NCI-H2107 (cell line): ENCODE measurements around the gene CSNK1A1.
A peak's percentile ranks its signal among the peaks of the same experiment; 100 is the strongest.
"Not testable (repeated sequence)": the region's sequence is repeated elsewhere in the genome, so short reads cannot be mapped to it uniquely, and the experiment has no call there.

Source experiments
- DNase-seq: peaks from one replicate; lab custom pipeline; 2025; lab: John Stamatoyannopoulos, UW

The CSNK1A1 gene

DNA sequence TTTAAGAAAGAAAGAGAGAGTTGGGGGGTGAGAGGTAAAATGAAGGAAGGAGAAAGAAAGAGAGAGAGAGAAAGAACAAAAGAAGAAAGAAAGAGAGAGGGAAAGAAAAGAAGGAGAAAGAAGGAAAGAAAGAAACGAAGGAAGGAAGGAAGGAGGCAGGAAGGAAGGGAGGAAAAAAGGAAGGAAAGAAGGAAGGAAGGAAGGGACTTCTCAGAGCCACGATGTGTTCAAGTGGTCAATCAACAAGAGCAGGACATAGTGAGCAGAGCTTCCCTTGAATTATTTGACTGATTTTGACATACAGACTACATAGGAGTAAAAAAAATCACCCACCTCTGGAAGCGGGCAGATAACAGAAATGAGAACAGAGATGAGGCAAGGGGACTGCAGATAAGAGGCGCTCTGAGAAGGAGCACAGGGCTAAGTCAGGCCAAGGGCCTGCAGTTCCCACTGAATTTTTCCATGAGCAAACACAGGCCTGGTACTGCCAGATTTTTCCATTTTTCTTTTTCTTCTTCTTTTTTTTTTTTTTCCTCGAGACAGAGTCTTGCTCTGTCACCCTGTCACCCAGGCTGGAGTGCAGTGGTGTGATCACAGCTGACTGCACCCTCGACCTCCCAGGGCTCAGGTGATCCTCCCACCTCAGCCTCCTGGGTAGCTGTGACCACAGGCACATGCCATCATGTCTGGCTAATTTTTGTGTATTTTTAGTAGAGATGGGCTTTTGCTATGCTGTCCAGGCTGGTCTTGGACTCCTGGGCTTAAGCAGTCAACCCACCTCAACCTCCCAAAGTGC, 94.4 kb downstream of the CSNK1A1 start:
- no peak for DNase-seq

DNA sequence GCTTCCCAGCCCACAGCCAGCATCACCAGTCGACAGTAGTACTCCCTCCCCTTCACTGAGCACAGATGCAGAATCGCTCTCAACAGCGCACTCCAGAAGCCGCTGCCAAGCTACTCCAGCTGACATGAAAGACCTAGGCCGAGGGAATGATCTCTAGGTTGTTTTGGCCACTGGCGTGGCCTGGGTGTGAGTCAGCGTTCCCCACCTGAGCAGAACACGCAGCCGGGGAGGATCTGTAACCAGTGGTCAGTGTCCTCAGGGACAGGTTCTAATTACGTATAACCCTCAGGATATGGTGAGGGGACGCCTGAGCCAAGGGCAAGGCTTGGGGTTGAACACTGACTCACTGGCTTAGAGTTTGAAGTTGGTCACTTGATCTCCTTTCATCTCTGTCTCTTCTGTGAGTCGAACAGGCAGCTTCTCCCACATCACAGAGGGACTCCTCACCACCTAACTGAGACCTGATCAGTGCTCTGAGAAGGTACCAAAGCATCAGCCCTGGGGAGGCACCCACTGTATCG, 95.3 kb downstream of the CSNK1A1 start:
- no peak for DNase-seq

DNA sequence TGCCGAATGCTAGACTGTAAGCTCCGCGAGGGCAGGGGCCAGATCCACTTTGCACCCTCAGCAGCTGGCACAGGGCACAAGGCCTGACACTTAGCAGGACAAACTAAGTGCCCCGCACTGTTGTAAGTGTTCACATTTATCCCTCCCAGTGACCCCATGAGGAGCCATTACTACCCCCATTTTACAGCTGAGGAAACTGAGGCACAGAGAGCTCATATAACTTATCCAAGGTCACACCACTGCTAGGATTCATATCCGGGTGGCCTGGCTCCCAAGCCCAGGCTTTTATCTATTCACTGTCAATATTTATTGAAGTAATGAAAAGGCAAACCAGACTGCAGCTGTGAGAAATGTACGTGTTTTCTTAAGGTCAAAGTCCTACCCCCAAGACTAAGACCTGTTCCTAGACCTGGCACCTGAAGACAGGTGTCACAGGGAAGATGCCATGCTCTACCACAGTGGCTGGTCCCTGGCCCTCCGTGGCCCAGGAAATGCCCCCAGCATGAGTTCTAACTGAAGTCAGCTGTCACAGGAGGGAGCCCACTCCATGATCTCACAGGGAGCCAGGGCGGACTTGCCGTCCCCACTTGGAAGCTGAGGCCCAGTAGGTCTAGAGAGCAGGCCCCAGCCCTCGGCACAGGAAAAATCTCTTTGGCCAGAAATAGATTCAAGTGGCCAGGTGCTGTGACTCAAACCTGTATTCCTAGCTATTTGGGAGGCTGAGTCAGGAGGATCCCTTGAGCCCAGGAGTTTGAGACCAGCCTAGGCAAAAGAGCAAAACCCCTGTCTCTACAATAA, 97.4 kb downstream of the CSNK1A1 start:
- no peak for DNase-seq

DNA sequence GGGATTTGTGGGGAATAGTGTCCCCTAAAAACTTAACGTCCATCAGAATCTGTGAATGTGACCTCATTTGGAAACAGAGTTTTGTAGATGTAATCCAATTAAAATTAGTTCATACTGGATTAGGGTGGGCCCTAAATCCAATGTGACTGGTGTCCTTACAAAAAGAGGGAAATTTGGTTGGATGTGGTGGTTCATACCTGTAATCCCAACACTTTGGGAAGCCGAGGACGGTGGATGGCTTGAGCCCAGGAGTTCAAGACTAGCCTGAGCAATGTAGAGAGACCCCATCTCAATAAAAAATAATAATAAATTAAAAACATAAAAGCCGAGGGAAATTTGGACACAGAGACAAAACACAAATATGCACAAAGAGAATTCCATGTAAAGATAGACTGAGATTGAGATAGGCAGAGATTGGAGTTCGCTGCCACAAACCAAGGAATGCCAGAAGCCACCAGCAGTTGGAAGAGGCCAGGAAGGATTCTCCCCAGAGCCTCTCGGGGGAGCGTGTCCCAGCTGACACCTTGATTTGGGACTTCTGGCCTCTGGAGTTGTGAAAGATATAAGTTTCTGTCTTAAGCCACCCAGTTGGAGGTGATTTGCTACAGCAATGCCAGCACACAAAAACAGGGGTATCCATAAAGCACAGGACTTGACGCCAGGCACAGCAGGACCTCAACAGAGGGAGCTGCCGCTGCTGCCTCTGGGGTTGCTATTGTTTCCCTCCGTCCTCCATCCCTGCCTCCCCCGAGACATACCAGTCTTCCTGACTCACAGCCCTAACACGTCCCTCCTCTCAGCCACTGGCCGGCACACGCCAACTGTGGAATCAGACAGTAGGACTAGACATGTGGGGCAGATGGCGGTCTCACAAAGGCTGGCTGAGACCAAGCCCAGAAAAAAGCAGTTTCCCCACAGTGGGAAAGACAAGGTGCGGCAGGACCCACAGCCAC, 98.3 kb downstream of the CSNK1A1 start:
- DNase-seq, result no peak

DNA sequence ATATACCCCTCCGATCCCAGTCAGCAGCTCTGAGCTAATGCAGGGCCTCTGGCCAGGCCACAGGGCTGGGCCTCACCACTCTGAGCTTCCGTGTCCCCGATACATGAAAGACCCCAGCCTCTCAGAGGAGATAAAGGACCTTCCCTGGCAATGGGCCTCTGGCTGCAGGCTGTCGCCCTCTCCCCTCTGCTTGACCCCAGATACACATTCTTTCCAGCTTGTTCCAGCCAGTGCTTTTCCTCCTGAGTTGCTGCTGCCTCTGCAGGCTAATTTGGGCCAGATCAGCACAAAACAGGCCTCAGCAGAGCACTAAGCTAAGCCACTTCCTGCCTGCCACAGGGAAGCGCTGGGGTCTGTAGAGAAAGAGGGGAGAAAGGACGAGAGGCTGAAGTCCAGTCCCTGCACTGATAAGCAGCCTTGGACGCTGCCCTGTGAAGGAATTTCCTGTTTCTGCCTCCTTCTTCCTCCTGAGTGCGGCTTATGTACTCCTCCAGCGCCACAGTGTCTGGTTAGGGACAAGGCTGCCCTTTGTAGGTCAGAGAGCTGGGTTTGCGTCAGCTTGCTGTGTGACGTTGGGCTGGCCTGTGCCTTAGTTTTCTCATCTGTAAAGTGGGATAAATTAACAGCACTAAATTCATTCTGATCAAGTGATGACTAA, 99.1 kb downstream of the CSNK1A1 start:
- no peak for DNase-seq

DNA sequence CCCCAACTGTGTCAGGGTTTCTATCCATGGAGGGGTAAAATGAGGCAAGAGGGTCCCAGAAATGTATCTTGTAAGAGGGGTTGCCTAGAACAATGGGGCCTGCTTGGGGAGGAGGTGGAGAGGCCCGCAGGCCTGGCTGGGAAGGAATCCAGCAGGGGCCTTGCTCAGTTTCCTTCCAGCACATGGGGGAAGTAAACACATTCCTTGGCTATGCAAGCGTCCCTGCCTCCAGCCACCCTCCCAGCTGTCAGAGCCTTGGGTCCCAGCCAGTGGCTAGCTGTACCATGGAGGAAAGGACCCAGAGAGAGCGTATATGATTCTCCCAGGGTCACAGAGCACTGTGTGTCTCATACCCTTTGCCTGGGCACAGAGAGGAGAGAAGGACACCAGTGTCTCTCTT, 101.0 kb downstream of the CSNK1A1 start:
- no peak for DNase-seq

DNA sequence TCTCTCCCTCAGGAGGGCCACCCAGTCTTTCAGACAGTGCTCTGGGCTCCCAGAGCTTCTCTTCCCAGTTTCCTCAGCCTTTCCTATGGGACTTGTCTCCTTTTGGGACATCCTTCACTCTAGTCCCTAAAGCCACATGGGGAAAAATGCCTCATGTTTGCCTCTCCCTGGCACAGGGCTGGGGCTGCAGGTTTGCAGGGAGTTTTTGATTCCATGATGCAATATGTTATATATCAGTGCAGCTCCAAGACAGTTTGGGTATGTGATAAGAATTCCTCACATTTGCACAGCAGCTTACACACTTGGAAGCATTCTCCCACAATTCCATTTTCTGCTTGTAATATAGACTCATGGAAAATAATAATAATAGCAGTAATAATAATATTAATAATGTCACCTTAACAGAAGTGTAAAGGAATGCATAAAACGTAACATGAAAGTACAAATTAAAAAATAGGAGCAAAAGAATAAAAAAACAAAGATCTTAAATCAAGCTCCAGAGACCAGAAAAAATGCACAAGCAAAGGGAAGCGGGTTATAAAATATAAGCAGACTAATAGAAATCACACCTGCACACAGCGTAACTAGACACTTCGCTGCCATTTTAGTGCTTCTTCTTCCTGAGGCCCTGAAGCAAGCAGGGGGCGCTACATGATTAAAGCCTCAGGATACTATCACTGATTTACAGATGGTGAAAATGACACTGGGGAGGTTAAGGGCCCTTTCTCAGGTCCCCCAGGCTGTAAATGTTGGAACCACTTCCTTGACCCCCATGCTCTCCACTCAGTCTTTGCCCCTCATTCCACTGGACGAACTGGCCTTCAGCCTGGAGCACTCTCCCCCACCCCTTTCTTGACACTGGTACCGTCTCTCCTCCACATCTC, 102.2 kb downstream of the CSNK1A1 start:
- no peak for DNase-seq

DNA sequence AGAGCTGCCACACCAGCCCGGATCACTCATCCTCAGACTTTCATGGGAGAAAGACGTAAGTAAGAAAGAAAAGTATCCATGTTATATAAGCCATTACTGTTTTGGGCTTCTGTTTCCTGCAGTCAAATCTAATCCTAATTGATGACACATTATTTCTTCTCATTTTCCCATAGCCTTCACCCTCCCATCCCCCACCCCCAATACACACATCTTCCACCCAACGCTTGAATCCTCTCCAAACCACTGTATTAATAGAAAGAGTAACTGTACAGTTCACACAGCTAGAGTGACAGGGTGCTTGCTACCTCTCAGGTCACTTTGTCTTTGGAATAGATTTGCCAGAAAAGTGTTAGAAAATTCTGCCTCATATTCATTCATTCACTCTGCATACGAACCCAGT, 102.8 kb downstream of the CSNK1A1 start:
- DNase-seq, result no peak

DNA sequence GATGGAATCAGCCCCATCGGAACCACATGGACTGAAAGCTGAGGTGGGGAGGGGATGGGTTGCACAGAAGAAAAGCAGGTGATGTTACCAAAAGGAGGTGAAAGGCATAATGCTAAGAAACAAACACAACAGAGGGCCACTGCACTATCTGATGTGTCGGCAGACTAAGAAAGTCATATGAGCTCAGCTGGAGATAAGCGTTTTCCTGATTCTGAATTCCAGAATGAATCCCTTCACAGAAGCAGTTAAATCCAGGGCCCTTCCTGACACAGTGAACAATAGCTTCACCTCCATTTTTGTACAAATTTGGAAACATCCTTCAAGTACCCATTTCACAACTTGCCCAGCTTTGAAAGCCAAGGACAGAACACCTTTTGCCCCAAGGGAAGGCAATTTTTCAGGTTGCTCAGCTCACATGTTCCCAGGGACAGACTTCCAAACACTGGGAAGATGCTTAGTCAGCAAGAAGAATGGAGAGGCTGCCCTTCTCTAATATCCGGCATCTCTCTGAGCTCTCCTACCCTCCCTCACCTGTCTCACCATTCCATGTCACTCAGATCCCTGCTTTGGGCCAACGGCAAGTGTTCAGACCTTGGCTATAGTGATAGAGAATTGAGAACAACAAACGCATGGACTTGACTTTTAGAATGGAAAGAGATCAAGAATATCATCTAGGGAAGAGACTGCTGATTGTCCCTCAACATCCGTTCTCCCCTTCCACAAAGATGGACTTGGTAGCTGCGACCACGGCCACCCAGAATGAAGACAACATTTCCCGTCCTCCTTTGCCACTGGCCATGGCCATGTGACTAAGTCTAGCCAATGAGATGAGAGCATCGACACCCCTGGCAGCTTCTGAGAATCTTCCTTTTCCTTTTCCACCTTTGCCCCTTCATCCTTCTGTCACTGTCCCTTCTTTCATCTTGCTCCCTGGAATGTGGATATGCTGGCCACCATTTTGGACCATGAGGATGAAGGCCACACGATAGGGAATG, 103.6 kb downstream of the CSNK1A1 start:
- DNase-seq, result no peak

DNA sequence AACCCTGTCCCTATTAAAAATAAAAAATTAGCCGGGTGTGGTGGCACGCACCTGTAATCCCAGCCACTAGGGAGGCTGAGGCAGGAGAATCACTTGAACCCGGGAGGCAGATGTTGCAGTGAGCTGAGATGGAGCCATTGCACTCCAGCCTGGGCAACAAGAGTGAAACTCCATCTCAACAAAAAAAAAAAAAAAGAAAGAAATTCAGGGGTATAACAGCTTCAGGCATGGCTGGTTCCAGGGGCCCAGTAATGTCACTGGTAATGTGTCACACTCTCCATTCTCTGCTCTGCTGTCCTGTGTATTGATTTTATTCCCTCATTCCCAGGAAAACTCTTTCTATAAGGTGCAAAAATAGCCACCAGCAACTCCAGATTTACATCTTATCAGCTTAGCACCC, 104.4 kb downstream of the CSNK1A1 start:
- DNase-seq, result not testable (repeated sequence)

DNA sequence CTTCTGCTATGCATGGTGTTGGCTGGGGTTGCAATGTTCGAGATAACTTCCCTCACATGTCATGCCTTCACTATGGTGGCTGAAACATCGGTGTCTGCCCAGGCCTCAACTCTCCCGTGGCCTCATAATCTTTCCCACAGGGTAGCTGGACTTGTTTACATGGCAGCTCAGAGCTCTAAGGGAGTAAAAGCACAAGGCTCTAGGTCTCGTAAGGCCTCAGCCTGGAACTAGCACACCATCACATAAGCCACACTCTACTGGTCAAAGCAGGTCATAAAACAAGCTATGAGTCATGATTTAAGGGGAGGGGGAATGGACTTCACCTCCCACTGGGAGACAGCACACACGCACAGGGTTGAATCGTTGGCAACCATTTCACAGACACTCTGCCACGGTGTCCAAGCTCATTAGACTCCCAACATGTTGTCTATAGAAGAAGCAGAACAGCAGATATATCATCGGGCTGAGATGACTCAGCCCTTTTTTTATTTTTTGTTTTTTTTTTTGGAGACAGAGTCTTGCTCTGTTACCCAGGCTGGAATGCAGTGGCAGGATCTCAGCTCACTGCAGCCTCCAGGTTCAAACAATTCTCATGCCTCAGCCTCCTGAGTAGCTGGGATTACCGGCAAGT, 105.4 kb downstream of the CSNK1A1 start:
- no peak for DNase-seq

DNA sequence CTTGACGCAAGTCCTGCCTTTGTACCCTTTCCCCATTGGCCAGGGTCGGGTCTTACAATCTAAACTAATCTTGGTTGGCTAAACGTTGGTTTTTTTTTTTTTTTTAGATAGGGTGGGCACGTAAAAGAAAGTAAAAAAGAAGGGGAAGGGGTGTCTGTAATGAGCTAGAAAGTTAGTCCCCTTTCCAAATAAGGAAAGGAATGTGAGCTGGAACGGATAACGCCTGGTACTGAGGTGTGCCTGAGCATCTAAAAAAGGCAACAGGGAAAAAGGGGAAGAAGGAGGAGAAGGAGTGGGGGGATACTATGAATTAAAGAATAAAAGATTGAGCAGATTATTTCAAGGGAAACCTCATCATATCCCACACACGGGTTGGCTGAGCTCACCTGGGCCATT, 105.9 kb downstream of the CSNK1A1 start:
- no peak for DNase-seq

DNA sequence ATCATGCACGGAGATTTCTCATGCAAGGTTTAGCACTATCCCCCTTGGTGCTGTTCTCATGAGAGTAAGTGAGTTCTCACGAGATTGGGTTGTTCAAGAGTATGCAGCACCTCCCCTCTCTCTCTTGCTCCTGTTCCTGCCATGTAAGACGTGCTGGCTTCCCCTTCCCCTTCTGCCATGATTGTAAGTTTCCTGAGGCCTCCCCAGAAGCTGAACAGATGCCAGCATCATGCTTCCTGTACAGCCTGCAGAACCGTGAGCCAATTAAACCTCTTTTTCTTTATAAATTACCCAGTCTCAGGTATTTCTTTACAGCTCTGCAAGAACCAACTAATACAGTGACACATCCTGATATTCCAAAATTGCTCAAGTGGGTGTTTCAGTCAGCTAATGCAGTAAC, 106.8 kb downstream of the CSNK1A1 start:
- DNase-seq, result not testable (repeated sequence)

DNA sequence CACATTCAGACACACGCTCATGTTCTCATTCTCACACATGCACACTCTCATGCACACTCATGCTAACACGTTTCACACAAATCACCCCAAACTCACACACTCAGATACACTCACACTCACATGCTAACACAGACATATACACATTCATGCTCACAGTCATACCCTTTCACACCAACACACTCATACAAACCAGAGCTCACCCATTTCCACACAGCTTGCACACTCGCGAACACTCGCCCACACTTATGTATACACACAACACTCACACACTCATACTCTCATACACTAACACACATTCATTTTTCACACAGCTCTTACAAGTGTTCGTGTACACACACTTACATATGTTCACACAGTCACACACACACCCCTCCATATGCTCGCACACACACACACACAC, 108.0 kb downstream of the CSNK1A1 start:
- DNase-seq, result no peak

DNA sequence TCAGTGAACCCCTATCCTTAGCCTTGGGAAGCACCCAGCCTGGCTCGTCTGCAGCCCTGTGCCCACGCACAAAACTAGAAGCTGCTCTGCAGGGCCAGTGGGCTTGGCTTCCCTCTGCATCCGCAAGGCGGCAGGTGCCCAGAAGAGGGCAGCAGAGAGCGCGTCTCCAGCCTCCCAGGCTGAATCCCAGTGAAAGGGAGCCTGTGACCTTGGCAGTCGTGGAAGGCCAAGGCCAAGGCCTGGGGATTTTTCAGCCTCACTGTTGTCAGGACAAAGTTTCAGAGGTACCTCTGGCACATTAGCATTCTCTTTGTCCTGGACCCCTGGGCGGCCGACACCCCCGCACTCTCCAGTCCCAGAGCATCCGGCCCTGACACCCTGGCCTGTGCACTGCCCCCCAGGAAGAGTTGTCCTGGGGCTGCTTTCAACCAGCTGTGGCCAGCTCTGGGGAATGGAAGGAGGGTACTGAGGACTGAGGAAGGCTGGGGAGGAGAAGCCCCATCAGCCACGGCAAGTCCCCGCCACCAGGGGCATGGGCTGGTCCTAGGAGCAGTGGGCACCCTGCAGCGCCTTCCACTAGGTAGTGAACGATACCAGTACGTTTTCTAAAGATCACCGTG, 108.6 kb downstream of the CSNK1A1 start:
- peak; percentile 5 for DNase-seq
